ENCODE results near the gene PTCH2.

Gene PTCH2

GRCh38 chr1:44785501-44786137 is 57.4 kb downstream of the PTCH2 start (continued):
- TF ChIP-seq TSHZ2 (CRISPR knock-in tag; IDR thresholded peaks at IDR 0.05) (no peak), ISL1 (CRISPR knock-in tag; IDR thresholded peaks at IDR 0.05) (no peak)

- ATAC-seq: no peak
- TF ChIP-seq ISL1 (CRISPR knock-in tag; IDR thresholded peaks at IDR 0.05) (no peak), TOX (CRISPR knock-in tag; IDR thresholded peaks at IDR 0.05; ENCODE audit: borderline replicate concordance) (no peak), PATZ1 (CRISPR knock-in tag; IDR thresholded peaks at IDR 0.05; ENCODE audit: borderline replicate concordance) (no peak), OSR1 (CRISPR knock-in tag; IDR thresholded peaks at IDR 0.05) (no peak), ARNTL (CRISPR knock-in tag; IDR thresholded peaks at IDR 0.05; ENCODE audit: borderline replicate concordance, low read depth) (no peak), ZNF565 (CRISPR knock-in tag; conservative IDR thresholded peaks at IDR 0.05; ENCODE audit: low read depth) (no peak), TSHZ2 (CRISPR knock-in tag; IDR thresholded peaks at IDR 0.05) (no peak)
These were observed 58.0 kb downstream of the PTCH2 start for GRCh38 chr1:44785029-44785380.

GRCh38 chr1:44784094-44785028 is 58.7 kb downstream of the PTCH2 start:
- no peak for TF ChIP-seq TOX (CRISPR knock-in tag; IDR thresholded peaks at IDR 0.05; ENCODE audit: borderline replicate concordance)
- TF ChIP-seq CREB5 (CRISPR knock-in tag; IDR thresholded peaks at IDR 0.05; ENCODE audit: low read depth): no peak
- no peak for TF ChIP-seq TCF4 (CRISPR knock-in tag; IDR thresholded peaks at IDR 0.05; ENCODE audit: borderline replicate concordance)
- no peak for TF ChIP-seq ISL1 (CRISPR knock-in tag; IDR thresholded peaks at IDR 0.05)
- no peak for TF ChIP-seq GLIS3 (CRISPR knock-in tag; IDR thresholded peaks at IDR 0.05)
- no peak for TF ChIP-seq ZFP30 (CRISPR knock-in tag; IDR thresholded peaks at IDR 0.05)
- 0 out of 3 replicates have a peak, but pooled peaks have one; percentile 2 for ATAC-seq

- no peak for ATAC-seq
- no peak for TF ChIP-seq ISL1 (CRISPR knock-in tag; IDR thresholded peaks at IDR 0.05)
- no peak for TF ChIP-seq CSRNP3 (CRISPR knock-in tag; IDR thresholded peaks at IDR 0.05)
- no peak for TF ChIP-seq GLIS3 (CRISPR knock-in tag; IDR thresholded peaks at IDR 0.05)
- TF ChIP-seq CREB5 (CRISPR knock-in tag; IDR thresholded peaks at IDR 0.05; ENCODE audit: low read depth): no peak
- no peak for TF ChIP-seq ZFP3 (CRISPR knock-in tag; IDR thresholded peaks at IDR 0.05)
These were observed 59.4 kb downstream of the PTCH2 start for GRCh38 chr1:44783697-44784093.
